HCT116 (cell line): ENCODE data around the gene SOST. TPM values are rescaled to one million over a fixed set of nuclear protein-coding genes. Genes with fewer than 3 reads are reported as not detected.

Source experiments
- ATAC-seq: fragments of 200-7000 bp; cut with Tn5 transposase; 2 replicates; pipeline ENCODE4 v1.9.1; 2020; ENCODE audit warnings: mild to moderate bottlenecking, moderate library complexity
- BruUV-seq: library from RNA; stranded (reverse); fragments of 400-500 nt; replicated peaks from 2 replicates; lab custom pipeline; 2021; lab: Mats Ljungman, UMichigan
- CTCF ChIA-PET: fragments of 300-600 bp; sonication (Branson Sonifier 250); formaldehyde crosslinking; loops from one replicate; lab custom pipeline; 2021; ENCODE audit warnings: antibody characterized with exemption; lab: Charles Lee
- POLR2A ChIA-PET: fragments of 300-600, 350-600 bp; sonication (Branson Sonifier 250); formaldehyde crosslinking; loops from one replicate; lab custom pipeline; 2021; ENCODE audit warnings: antibody characterized with exemption; lab: Charles Lee
- RAD21 ChIA-PET, 2 experiments: fragments of 300-600 bp; sonication (Branson Sonifier 250); formaldehyde crosslinking; loops; one replicate each; lab custom pipeline; 2023; ENCODE audit warnings: low total read pairs in 2 of 2; ENCODE audit not compliant: uncharacterized antibody in 2 of 2, unreplicated experiment in 2 of 2, low non-redundant PET in 1 of 2; lab: Charles Lee
- DNase-seq: peaks from one replicate; pipeline ENCODE4 v3.0.0-alpha.2; 2010; ENCODE audit warnings: low read depth, low spot score
- H2AFZ ChIP-seq: fragments of 200-600 bp; shearing (Covaris generic), sonication (generic); 2 replicates; pipeline ENCODE4 v1.6.1; 2017; ENCODE audit warnings: low read depth, mixed run types, mixed read lengths, antibody characterized with exemption, low read length; ENCODE audit not compliant: poor library complexity, severe bottlenecking
- H3K27ac ChIP-seq: 2 replicates; pipeline ENCODE4 v1.5.1; 2012; ENCODE audit warnings: low read depth, low read length
- H3K27me3 ChIP-seq: fragments of 200-600 bp; sonication (generic); 2 replicates; pipeline ENCODE4 v1.6.1; 2016; ENCODE audit warnings: mixed run types, low read length, mixed read lengths; ENCODE audit not compliant: insufficient read depth
- H3K36me3 ChIP-seq, 2 experiments: fragments of 200-500 bp in 1 of 2; fragments of 200-600 bp in 1 of 2; sonication (Bioruptor generic) in 1 of 2; sonication (generic) in 1 of 2; 2 replicates each; pipeline versions ENCODE4 v1.5.1 to v1.6.1; 2014 to 2016; ENCODE audit warnings: low read length in 2 of 2, inconsistent platforms in 1 of 2, mixed read lengths in 1 of 2, mixed run types in 1 of 2; ENCODE audit not compliant: insufficient read depth in 2 of 2, control insufficient read depth in 1 of 2
- H3K4me1 ChIP-seq, 2 experiments: fragments of 200-600 bp in 1 of 2; sonication (generic) in 1 of 2; 2 replicates each; pipeline versions ENCODE4 v1.5.1 to v1.6.1; 2012 to 2017; ENCODE audit warnings: low read length in 2 of 2, inconsistent platforms in 1 of 2, mild to moderate bottlenecking in 1 of 2, mixed read lengths in 1 of 2, mixed run types in 1 of 2, moderate library complexity in 1 of 2; ENCODE audit not compliant: insufficient read depth in 2 of 2, control insufficient read depth in 1 of 2
- H3K4me2 ChIP-seq: fragments of 200-600 bp; sonication (generic); 2 replicates; pipeline ENCODE4 v1.6.1; 2017; ENCODE audit warnings: mixed run types, low read length, mixed read lengths
- H3K4me3 ChIP-seq, 2 experiments: fragments of 200-600 bp in 1 of 2; sonication (generic) in 1 of 2; replicated peaks in 1 of 2; 2 replicates each; pipeline ENCODE4 v1.5.1; 2011 to 2016; ENCODE audit warnings: low read length in 2 of 2, control low read depth in 1 of 2, low read depth in 1 of 2, mild to moderate bottlenecking in 1 of 2, mixed read lengths in 1 of 2, mixed run types in 1 of 2
- H3K79me2 ChIP-seq: fragments of 200-600 bp; sonication (generic); 2 replicates; pipeline ENCODE4 v1.6.1; 2017; ENCODE audit warnings: mild to moderate bottlenecking, mixed run types, low read length, moderate library complexity, mixed read lengths; ENCODE audit not compliant: insufficient read depth
- H3K9ac ChIP-seq: fragments of 200-600 bp; sonication (generic); 2 replicates; pipeline ENCODE4 v1.6.1; 2016; ENCODE audit warnings: low read length, mixed read lengths
- H3K9me2 ChIP-seq: fragments of 200-600 bp; sonication (generic), shearing (Covaris generic); 2 replicates; pipeline ENCODE4 v1.6.1; 2017; ENCODE audit warnings: mixed run types, mild to moderate bottlenecking, moderate library complexity; ENCODE audit not compliant: insufficient read depth
- H3K9me3 ChIP-seq, 2 experiments: fragments of 200-500 bp in 1 of 2; fragments of 200-600 bp in 1 of 2; sonication (Bioruptor generic) in 1 of 2; sonication (generic) in 1 of 2; 2 replicates each; pipeline ENCODE4 v1.6.1; 2014 to 2017; ENCODE audit warnings: low read length in 2 of 2, mixed read lengths in 2 of 2, inconsistent platforms in 1 of 2, low read depth in 1 of 2, mild to moderate bottlenecking in 1 of 2, mixed run types in 1 of 2, moderate library complexity in 1 of 2; ENCODE audit not compliant: control insufficient read depth in 1 of 2, insufficient read depth in 1 of 2
- H4K20me1 ChIP-seq: fragments of 200-600 bp; sonication (generic), shearing (Covaris generic); 2 replicates; pipeline ENCODE4 v1.6.1; 2017; ENCODE audit warnings: mixed run types, mild to moderate bottlenecking, moderate library complexity; ENCODE audit not compliant: insufficient read depth
- CBX3 ChIP-seq: IDR thresholded peaks from 2 replicates; pipeline ENCODE4 v1.6.1; 2012; ENCODE audit warnings: low read depth
- CEBPB ChIP-seq: IDR thresholded peaks from 2 replicates; pipeline ENCODE4 v1.6.1; 2012; ENCODE audit warnings: low read depth
- EGR1 ChIP-seq: IDR thresholded peaks from 2 replicates; pipeline ENCODE4 v1.6.1; 2012; ENCODE audit warnings: low read depth
- EZH2 ChIP-seq: fragments of 200-600 bp; sonication (generic); IDR thresholded peaks from 2 replicates; pipeline ENCODE4 v1.6.1; 2017; ENCODE audit warnings: antibody characterized with exemption, mixed run types
- EZH2phosphoT487 ChIP-seq: fragments of 200-600 bp; IDR thresholded peaks from 2 replicates; pipeline ENCODE4 v1.6.1; 2018; ENCODE audit warnings: antibody characterized with exemption, borderline replicate concordance
- FOSL1 ChIP-seq: IDR thresholded peaks from 2 replicates; pipeline ENCODE4 v1.6.1; 2012; ENCODE audit warnings: low read depth
- JUND ChIP-seq: IDR thresholded peaks from 2 replicates; pipeline ENCODE4 v1.6.1; 2012
- POLR2A ChIP-seq: IDR thresholded peaks from 2 replicates; pipeline ENCODE4 v1.7.0; 2011; ENCODE audit warnings: borderline replicate concordance; ENCODE audit not compliant: insufficient read depth, insufficient read length; ENCODE audit errors: extremely low read depth
- POLR2AphosphoS5 ChIP-seq: IDR thresholded peaks from 2 replicates; pipeline ENCODE4 v1.6.1; 2011; ENCODE audit warnings: mild to moderate bottlenecking, low read depth, low read length, moderate library complexity
- SP1 ChIP-seq: IDR thresholded peaks from 2 replicates; pipeline ENCODE4 v1.6.1; 2012; ENCODE audit warnings: low read depth
- YY1 ChIP-seq: IDR thresholded peaks from 2 replicates; pipeline ENCODE4 v1.6.1; 2011; ENCODE audit warnings: low read length, low read depth, moderate library complexity, mild to moderate bottlenecking; ENCODE audit not compliant: insufficient replicate concordance; ENCODE audit errors: extremely low read depth
- ZFX ChIP-seq: fragments of 450-650 bp; IDR thresholded peaks from 2 replicates; pipeline ENCODE4 v1.6.1; 2017
- ZNF274 ChIP-seq: fragments of 200-500 bp; sonication (Bioruptor generic); IDR thresholded peaks from 2 replicates; pipeline ENCODE4 v1.6.1; 2014; ENCODE audit warnings: mild to moderate bottlenecking, low read depth, low read length, inconsistent platforms
- intact Hi-C: fragments of 100-400 bp; cut with micrococcal nuclease; formaldehyde crosslinking; loops from 2 replicates; pipeline ENCODE4 v1.10.0; 2022
- total RNA-seq: library from RNA; stranded (reverse); gene quantifications from one replicate; pipeline ENCODE4 v1.2.1, GENCODE V29; 2021; ENCODE audit not compliant: unreplicated experiment
- TF ChIP-seq, protein P1 (sequence below): IDR thresholded peaks from 2 replicates; pipeline ENCODE4 v1.6.1; 2011; ENCODE audit warnings: mild to moderate bottlenecking, low read length, moderate library complexity; ENCODE audit not compliant: insufficient replicate concordance; ENCODE audit errors: extremely low read depth
- TF ChIP-seq, protein P2 (sequence below): IDR thresholded peaks from 2 replicates; pipeline ENCODE4 v1.6.1; 2012

SOST gene
- total RNA-seq, 1 experiment from 2014 or later = not detected

DNA sequence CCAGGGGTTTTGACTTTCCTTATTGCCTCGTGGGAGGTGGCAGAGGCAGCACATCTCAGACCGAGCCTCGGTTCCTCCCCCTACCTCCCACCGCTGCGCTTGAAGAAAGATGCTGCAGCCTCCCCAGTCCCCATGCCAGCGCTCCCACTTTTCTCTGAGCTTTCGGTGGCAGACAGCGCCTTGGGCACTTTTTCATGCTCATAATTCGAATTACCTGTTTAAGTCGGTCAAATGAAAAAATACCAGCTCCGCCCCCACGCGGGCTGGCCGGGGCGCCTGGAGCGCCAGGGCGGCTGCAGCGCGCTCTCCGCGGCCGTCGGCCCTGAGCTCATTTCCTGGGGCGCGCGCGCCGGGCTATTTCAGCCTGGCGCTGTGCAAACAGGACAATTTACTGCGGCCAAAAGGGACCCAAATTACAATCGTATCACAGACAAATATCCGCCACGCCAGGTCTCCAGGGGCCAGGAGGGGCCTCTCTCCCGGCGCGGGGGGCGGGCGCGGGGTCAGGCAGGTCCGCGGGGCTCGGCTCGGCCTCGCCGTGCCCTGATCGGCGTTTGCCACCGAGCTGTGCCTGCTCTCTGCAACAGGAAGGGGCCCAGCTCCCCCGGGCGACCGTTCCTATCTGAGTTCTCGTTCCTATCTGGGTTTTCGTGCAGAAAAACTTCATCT, 45.0 kb downstream of the SOST start:
- intact Hi-C loops = no loop called here
- Histone ChIP-seq H3K4me1 (peaks cover 0 to 29% of the 10 kb centered on the region in 2 experiments; a peak in 2 of 4 replicates), H2AFZ (peak overlapping the region; percentile 78), H3K27me3 (no peaks in the 10 kb centered on the region), H3K27ac (no peak overlapping the region), H3K4me2 (peak overlapping the region; percentile 76), H3K9me2 (no peaks in the 10 kb centered on the region), H3K9me3 (no peaks in the 10 kb centered on the region), H3K9ac (peak overlapping the region; percentile 32; the same call in 1 of the 2 replicates), H4K20me1 (no peaks in the 10 kb centered on the region), H3K36me3 (no peaks in the 10 kb centered on the region), H3K79me2 (no peaks in the 10 kb centered on the region), H3K4me3 (peak overlapping the region; percentile 33 to 51)
- TF ChIP-seq SP1 (no peak), EGR1 (peak; percentile 25; the same call in 1 of the 2 replicates), JUND (no peak)
- ATAC-seq (peak; percentile 73), DNase-seq (no peak)
- ChIA-PET POLR2A (no interaction called here), CTCF (interaction anchor here (0.9 kb wide), 1 partner anchor 47 kb away, joined by 3 read pairs; no protein-coding TSS in a partner anchor), RAD21 (no interaction called here)
- no TSS peak for BruUV-seq

DNA sequence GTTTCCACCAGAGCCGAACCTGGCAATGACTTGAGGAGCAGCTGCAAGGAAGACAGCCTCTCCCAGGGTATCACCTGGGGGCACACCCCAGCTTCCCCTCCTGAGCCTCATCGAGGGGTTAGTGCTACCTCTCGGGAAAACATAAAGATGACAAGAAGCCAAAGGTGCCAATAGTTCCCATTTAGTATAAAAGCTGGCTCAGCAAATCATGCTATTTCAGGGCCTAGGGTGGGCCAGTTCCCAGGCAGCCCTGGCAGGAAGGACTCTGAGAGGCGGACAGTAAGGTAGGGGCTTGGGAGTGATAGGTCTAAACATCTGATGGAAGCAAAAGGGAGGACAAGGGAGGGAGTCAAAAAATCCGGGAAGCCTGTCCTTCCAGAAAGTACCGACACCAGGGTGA, 46.2 kb downstream of the SOST start:
- Histone ChIP-seq H2AFZ (no peak overlapping the region), H3K36me3 (no peaks in the 10 kb centered on the region), H4K20me1 (no peaks in the 10 kb centered on the region), H3K27me3 (no peaks in the 10 kb centered on the region), H3K79me2 (no peaks in the 10 kb centered on the region), H3K27ac (no peak overlapping the region), H3K4me2 (no peak overlapping the region)
- no peak for DNase-seq
- BruUV-seq = no TSS peak
- POLR2A ChIA-PET = no interaction called here
- intact Hi-C loops = no loop called here
- TF ChIP-seq, protein P1, sequence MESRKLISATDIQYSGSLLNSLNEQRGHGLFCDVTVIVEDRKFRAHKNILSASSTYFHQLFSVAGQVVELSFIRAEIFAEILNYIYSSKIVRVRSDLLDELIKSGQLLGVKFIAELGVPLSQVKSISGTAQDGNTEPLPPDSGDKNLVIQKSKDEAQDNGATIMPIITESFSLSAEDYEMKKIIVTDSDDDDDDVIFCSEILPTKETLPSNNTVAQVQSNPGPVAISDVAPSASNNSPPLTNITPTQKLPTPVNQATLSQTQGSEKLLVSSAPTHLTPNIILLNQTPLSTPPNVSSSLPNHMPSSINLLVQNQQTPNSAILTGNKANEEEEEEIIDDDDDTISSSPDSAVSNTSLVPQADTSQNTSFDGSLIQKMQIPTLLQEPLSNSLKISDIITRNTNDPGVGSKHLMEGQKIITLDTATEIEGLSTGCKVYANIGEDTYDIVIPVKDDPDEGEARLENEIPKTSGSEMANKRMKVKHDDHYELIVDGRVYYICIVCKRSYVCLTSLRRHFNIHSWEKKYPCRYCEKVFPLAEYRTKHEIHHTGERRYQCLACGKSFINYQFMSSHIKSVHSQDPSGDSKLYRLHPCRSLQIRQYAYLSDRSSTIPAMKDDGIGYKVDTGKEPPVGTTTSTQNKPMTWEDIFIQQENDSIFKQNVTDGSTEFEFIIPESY = no peak
- TF ChIP-seq POLR2AphosphoS5 (no peak), CEBPB (no peak), EGR1 (no peak), ZNF274 (no peak), CBX3 (no peak), ZFX (no peak), EZH2phosphoT487 (no peak), YY1 (no peak), POLR2A (no peak), FOSL1 (no peak), EZH2 (no peak)
- TF ChIP-seq, protein P2, sequence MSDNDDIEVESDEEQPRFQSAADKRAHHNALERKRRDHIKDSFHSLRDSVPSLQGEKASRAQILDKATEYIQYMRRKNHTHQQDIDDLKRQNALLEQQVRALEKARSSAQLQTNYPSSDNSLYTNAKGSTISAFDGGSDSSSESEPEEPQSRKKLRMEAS = no peak
- TF ChIP-seq, all 23 proteins: peak for 0
- H3K9me2 ChIP-seq = no peaks in the 10 kb centered on the region
- H3K4me1 ChIP-seq = peaks cover 0 to 23% of the 10 kb centered on the region in 2 experiments; a peak in 2 of 4 replicates
- ChIA-PET RAD21 (no interaction called here), CTCF (no interaction called here)
- no peak overlapping the region for H3K4me3 ChIP-seq
- no peak for ATAC-seq
- H3K9ac ChIP-seq = no peak overlapping the region
- H3K9me3 ChIP-seq = no peaks in the 10 kb centered on the region
